Neural progenitor cell (in vitro differentiated cells): ENCODE measurements around the gene ODAD2. TPM values are rescaled to one million over a fixed set of nuclear protein-coding genes. Genes with fewer than 3 reads are reported as not detected.
A peak's percentile ranks its signal among the peaks of the same experiment; 100 is the strongest.
"Not testable (repeated sequence)": the region's sequence is repeated elsewhere in the genome, so short reads cannot be mapped to it uniquely, and the experiment has no call there.

Experiments
- DNase-seq: peaks from one replicate; pipeline ENCODE4 v3.0.0-alpha.2; 2016; ENCODE audit warnings: low spot score
- H2AFZ ChIP-seq: fragments of 200-600 bp; sonication (generic); replicated peaks from 2 replicates; pipeline ENCODE4 v1.6.1; 2016; ENCODE audit warnings: antibody characterized with exemption
- H3F3A ChIP-seq: fragments of 200-600 bp; sonication (generic); 2 replicates; pipeline ENCODE4 v1.6.1; 2016; ENCODE audit warnings: antibody characterized with exemption, low read depth
- H3K27ac ChIP-seq: fragments of 200-600 bp; sonication (generic); 2 replicates; pipeline ENCODE4 v1.5.1; 2016; ENCODE audit warnings: mild to moderate bottlenecking
- H3K27me3 ChIP-seq: fragments of 200-600 bp; sonication (generic); 2 replicates; pipeline ENCODE4 v1.6.1; 2016; ENCODE audit warnings: mild to moderate bottlenecking, moderate library complexity
- H3K36me3 ChIP-seq: fragments of 200-600 bp; sonication (generic); 2 replicates; pipeline ENCODE4 v1.5.1; 2016
- H3K4me1 ChIP-seq: fragments of 200-600 bp; sonication (generic); 2 replicates; pipeline ENCODE4 v1.6.1; 2016; ENCODE audit warnings: mixed run types
- H3K4me2 ChIP-seq: fragments of 200-600 bp; sonication (generic); 2 replicates; pipeline ENCODE4 v1.6.1; 2016
- H3K4me3 ChIP-seq: fragments of 200-600 bp; sonication (generic); 2 replicates; pipeline ENCODE4 v1.5.1; 2016
- H3K79me2 ChIP-seq: fragments of 200-600 bp; sonication (generic); 2 replicates; pipeline ENCODE4 v1.6.1; 2016; ENCODE audit warnings: low read depth
- H3K9ac ChIP-seq: fragments of 200-600 bp; sonication (generic); 2 replicates; pipeline ENCODE4 v1.6.1; 2016
- H3K9me3 ChIP-seq: fragments of 200-600 bp; sonication (generic); 2 replicates; pipeline ENCODE4 v1.5.1; 2016; ENCODE audit warnings: low read depth
- H4K20me1 ChIP-seq: fragments of 200-600 bp; sonication (generic); 2 replicates; pipeline ENCODE4 v1.6.1; 2016; ENCODE audit warnings: low read depth
- H3K27ac Mint-ChIP-seq: 3 replicates; pipeline ENCODE4 v1.8.0; 2021; ENCODE audit warnings: mixed read lengths
- H3K27me3 Mint-ChIP-seq: 2 replicates; pipeline ENCODE4 v1.8.0; 2022; ENCODE audit warnings: low read depth, mild to moderate bottlenecking, inconsistent platforms, moderate library complexity, mixed read lengths; ENCODE audit not compliant: insufficient read depth
- H3K36me3 Mint-ChIP-seq: 3 replicates; pipeline ENCODE4 v1.8.0; 2021; ENCODE audit warnings: mixed read lengths
- H3K4me1 Mint-ChIP-seq: 3 replicates; pipeline ENCODE4 v1.8.0; 2021; ENCODE audit warnings: mixed read lengths
- H3K4me3 Mint-ChIP-seq: 3 replicates; pipeline ENCODE4 v1.8.0; 2021; ENCODE audit warnings: mild to moderate bottlenecking, moderate library complexity, mixed read lengths
- H3K9me3 Mint-ChIP-seq: 3 replicates; pipeline ENCODE4 v1.8.0; 2020; ENCODE audit warnings: mixed read lengths
- EZH2 ChIP-seq: fragments of 200-600 bp; sonication (generic); IDR thresholded peaks from 2 replicates; pipeline ENCODE4 v1.6.1; 2017; ENCODE audit warnings: antibody characterized with exemption, mild to moderate bottlenecking, moderate library complexity
- EZH2phosphoT487 ChIP-seq: fragments of 200-600 bp; sonication (generic); IDR thresholded peaks from 2 replicates; pipeline ENCODE4 v1.6.1; 2017; ENCODE audit warnings: antibody characterized with exemption
- total RNA-seq: library from RNA; depleted of rRNA; stranded (reverse); fragments of >200 nt; gene quantifications from 2 replicates; pipeline ENCODE4 v1.2.3, GENCODE V29; 2015; ENCODE audit warnings: low replicate concordance
- TF ChIP-seq, protein P1 (sequence below): fragments of 200-600 bp; sonication (generic); IDR thresholded peaks from 2 replicates; pipeline ENCODE4 v1.5.1; 2017; ENCODE audit warnings: antibody characterized with exemption, mild to moderate bottlenecking

Gene ODAD2
- total RNA-seq, 1 donor from 2014 or later: 9.7 TPM

DNA sequence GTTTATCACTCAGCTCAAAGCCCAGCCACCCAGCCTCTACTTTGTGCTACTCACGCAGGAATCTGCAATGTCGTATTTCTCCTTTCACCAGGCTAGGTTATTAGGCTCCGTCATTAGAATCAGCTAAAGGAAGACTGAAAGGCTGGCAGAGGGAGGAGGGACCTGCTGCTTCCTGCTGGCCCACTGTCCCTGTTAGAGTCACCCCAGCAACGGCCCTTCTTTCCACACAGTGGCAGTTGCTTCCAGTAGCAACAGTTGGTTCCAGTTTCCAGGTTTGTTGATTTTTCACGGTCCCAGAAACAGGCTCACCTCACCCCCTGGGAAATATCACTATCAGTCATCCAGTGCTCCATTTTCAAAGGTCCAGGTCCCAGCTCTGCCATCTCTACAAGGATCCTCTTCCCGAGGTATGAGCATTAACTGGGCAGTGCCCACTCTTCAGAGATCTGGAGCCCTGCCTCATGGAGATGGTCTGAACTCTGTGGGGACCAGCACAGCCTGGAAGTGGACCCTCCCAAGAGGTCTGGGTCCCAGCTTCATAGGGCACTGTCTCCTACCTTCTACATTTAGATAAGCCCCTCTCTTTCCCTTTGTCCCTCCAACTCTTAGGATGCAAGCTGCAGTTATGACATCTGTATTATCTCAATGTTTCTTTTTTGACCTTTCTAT, 15.9 kb downstream of the ODAD2 start:
- no peaks in the 10 kb centered on the region for H3K27me3 Mint-ChIP-seq

DNA sequence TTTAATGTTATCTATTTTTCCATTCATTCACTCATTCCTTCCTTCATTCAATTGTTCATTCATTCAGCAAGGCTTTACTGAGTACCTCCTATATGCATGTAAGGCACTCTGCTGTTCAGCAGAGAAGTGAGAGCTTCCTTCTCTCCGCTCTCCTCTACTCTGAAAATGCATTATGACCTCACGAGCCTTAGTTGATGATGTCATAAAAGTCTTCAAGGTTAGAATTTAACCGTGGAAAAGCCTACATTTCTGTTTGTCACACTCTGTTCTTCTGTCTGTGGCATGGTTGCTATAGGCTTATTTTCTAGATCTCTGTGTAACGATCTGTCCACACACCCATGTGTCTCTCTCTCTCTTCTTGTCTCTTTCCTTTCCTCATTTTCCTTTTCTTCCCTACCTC, 17.1 kb downstream of the ODAD2 start:
- H3K9ac ChIP-seq: no peak overlapping the region
- H3K36me3 Mint-ChIP-seq: peaks cover 16% of the 10 kb centered on the region
- no peak overlapping the region for H3K27ac Mint-ChIP-seq
- peaks cover 4% of the 10 kb centered on the region for H3K9me3 Mint-ChIP-seq
- no peak for DNase-seq
- H3K4me3 Mint-ChIP-seq: no peak overlapping the region
- TF ChIP-seq EZH2 (no peak), EZH2phosphoT487 (no peak)
- TF ChIP-seq, protein P1, sequence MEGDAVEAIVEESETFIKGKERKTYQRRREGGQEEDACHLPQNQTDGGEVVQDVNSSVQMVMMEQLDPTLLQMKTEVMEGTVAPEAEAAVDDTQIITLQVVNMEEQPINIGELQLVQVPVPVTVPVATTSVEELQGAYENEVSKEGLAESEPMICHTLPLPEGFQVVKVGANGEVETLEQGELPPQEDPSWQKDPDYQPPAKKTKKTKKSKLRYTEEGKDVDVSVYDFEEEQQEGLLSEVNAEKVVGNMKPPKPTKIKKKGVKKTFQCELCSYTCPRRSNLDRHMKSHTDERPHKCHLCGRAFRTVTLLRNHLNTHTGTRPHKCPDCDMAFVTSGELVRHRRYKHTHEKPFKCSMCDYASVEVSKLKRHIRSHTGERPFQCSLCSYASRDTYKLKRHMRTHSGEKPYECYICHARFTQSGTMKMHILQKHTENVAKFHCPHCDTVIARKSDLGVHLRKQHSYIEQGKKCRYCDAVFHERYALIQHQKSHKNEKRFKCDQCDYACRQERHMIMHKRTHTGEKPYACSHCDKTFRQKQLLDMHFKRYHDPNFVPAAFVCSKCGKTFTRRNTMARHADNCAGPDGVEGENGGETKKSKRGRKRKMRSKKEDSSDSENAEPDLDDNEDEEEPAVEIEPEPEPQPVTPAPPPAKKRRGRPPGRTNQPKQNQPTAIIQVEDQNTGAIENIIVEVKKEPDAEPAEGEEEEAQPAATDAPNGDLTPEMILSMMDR: no peak
- H3K27me3 Mint-ChIP-seq: no peaks in the 10 kb centered on the region
- H3K27me3 ChIP-seq: no peaks in the 10 kb centered on the region
- H3K79me2 ChIP-seq: no peaks in the 10 kb centered on the region
- no peak overlapping the region for H3K4me3 ChIP-seq
- H3K4me1 ChIP-seq: peaks cover 7% of the 10 kb centered on the region
- H3K4me2 ChIP-seq: no peak overlapping the region
- H3K9me3 ChIP-seq: no peaks in the 10 kb centered on the region
- no peak overlapping the region for H3K27ac ChIP-seq
- no peaks in the 10 kb centered on the region for H3F3A ChIP-seq
- H4K20me1 ChIP-seq: no peaks in the 10 kb centered on the region
- no peaks in the 10 kb centered on the region for H3K36me3 ChIP-seq
- H2AFZ ChIP-seq: no peak overlapping the region
- peaks cover 4% of the 10 kb centered on the region for H3K4me1 Mint-ChIP-seq

More for the DNA sequence above, 15.9 kb downstream of the ODAD2 start:
- no peak overlapping the region for H3K4me3 Mint-ChIP-seq
- Histone ChIP-seq H3K79me2 (no peaks in the 10 kb centered on the region), H3K4me1 (peaks cover 7% of the 10 kb centered on the region), H3K9ac (no peak overlapping the region), H3K27me3 (no peaks in the 10 kb centered on the region), H2AFZ (peak overlapping the region; percentile 40), H3K36me3 (no peaks in the 10 kb centered on the region), H4K20me1 (no peaks in the 10 kb centered on the region), H3K4me3 (no peak overlapping the region), H3K9me3 (no peaks in the 10 kb centered on the region), H3K27ac (no peak overlapping the region), H3F3A (no peaks in the 10 kb centered on the region), H3K4me2 (no peak overlapping the region)
- peaks cover 4% of the 10 kb centered on the region for H3K4me1 Mint-ChIP-seq
- no peaks in the 10 kb centered on the region for H3K9me3 Mint-ChIP-seq
- H3K27ac Mint-ChIP-seq: no peak overlapping the region
- TF ChIP-seq EZH2phosphoT487: no peak
- TF ChIP-seq EZH2: no peak
- TF ChIP-seq, protein P1: no peak
- H3K36me3 Mint-ChIP-seq: peaks cover 11% of the 10 kb centered on the region
- no peak for DNase-seq

DNA sequence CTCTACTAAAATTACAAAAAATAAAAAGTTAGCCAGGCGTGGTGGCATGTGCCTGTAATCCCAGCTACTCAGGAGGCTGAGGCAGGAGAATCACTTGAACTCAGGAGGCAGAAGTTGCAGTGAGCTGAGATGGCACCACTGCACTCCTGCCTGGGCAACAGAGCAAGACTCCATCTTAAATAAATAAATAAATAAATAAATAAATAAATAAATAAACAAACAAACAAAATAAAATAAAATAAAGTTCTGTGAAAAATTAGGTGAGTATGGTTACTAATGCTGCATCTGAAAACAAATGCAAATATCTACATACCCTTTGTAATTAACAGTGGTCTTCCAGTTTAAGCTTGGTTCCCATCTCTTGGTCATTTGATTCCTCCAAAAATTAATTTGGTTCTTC, 28.1 kb downstream of the ODAD2 start:
- not testable (repeated sequence) for H3K27me3 Mint-ChIP-seq, H3K27ac Mint-ChIP-seq

DNA sequence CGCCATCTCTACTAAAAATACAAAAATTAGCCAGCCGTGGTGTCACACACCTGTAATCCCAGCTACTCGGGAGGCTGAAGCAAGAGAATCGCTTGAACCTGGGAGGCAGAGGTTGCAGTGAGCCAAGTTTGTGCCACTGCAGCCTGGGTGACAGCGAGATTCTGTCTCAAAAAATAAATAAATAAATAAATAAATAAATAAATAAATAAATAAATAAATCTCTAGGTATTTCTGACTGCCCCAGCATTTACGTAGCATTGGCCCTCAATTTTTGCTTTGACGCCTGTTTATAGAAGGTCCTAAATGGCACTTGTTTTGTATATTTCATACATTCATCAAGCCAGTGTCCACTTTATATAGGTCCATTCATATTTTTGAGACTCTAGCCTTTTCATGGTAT, 28.9 kb downstream of the ODAD2 start:
- H3K27me3 Mint-ChIP-seq: not testable (repeated sequence)

More for the DNA sequence above, 28.1 kb downstream of the ODAD2 start:
- not testable (repeated sequence) for H4K20me1 ChIP-seq, DNase-seq, H3K9ac ChIP-seq, H3K4me2 ChIP-seq, H2AFZ ChIP-seq, H3K36me3 Mint-ChIP-seq, H3F3A ChIP-seq, H3K27me3 ChIP-seq, H3K4me1 Mint-ChIP-seq, H3K27ac ChIP-seq, H3K9me3 ChIP-seq, H3K36me3 ChIP-seq, H3K79me2 ChIP-seq, H3K4me1 ChIP-seq, H3K9me3 Mint-ChIP-seq, H3K4me3 Mint-ChIP-seq, H3K4me3 ChIP-seq

More for the DNA sequence above, 28.9 kb downstream of the ODAD2 start:
- not testable (repeated sequence) for H3K4me3 Mint-ChIP-seq, H2AFZ ChIP-seq, H3K36me3 Mint-ChIP-seq, H3K9me3 Mint-ChIP-seq, H3K27ac ChIP-seq, H3K4me1 Mint-ChIP-seq, H3F3A ChIP-seq, H3K27me3 ChIP-seq, H4K20me1 ChIP-seq, H3K4me2 ChIP-seq, DNase-seq, H3K9me3 ChIP-seq, H3K4me3 ChIP-seq, H3K79me2 ChIP-seq, H3K36me3 ChIP-seq, H3K9ac ChIP-seq, H3K27ac Mint-ChIP-seq, H3K4me1 ChIP-seq
